ENCODE data around the gene PPP3CA.

GRCh38 chr4:101208171-101208570, 139.2 kb downstream of the PPP3CA start:
- TF ChIP-seq, protein P1, sequence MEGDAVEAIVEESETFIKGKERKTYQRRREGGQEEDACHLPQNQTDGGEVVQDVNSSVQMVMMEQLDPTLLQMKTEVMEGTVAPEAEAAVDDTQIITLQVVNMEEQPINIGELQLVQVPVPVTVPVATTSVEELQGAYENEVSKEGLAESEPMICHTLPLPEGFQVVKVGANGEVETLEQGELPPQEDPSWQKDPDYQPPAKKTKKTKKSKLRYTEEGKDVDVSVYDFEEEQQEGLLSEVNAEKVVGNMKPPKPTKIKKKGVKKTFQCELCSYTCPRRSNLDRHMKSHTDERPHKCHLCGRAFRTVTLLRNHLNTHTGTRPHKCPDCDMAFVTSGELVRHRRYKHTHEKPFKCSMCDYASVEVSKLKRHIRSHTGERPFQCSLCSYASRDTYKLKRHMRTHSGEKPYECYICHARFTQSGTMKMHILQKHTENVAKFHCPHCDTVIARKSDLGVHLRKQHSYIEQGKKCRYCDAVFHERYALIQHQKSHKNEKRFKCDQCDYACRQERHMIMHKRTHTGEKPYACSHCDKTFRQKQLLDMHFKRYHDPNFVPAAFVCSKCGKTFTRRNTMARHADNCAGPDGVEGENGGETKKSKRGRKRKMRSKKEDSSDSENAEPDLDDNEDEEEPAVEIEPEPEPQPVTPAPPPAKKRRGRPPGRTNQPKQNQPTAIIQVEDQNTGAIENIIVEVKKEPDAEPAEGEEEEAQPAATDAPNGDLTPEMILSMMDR (conservative IDR thresholded peaks at IDR 0.05 in 1 of 2, IDR thresholded peaks at IDR 0.05 in 1 of 2; ENCODE audit: extremely low read depth in 1 of 2, insufficient read depth in 1 of 2, low read depth in 1 of 2, low read length in 2 of 2): no peak
- TF ChIP-seq EZH2 (IDR thresholded peaks at IDR 0.05; ENCODE audit: borderline replicate concordance, low read length): no peak
